NOMO-1 (cell line): ENCODE data around the gene CEP85.
"Not testable (repeated sequence)": the region's sequence is repeated elsewhere in the genome, so short reads cannot be mapped to it uniquely, and the experiment has no call there.

Experiments
- DNase-seq, 2 experiments: peaks; one replicate each; lab custom pipeline; 2025; ENCODE audit not compliant: unreplicated experiment in 2 of 2; lab: John Stamatoyannopoulos, UW

CEP85 gene

GRCh38 chr1:26287033-26287711, 53.2 kb downstream of the CEP85 start:
- peak in 1 of 2 experiments; percentile 16 for DNase-seq

- DNase-seq, result no peak
These were observed 53.8 kb downstream of the CEP85 start for GRCh38 chr1:26287811-26288210.

DNA sequence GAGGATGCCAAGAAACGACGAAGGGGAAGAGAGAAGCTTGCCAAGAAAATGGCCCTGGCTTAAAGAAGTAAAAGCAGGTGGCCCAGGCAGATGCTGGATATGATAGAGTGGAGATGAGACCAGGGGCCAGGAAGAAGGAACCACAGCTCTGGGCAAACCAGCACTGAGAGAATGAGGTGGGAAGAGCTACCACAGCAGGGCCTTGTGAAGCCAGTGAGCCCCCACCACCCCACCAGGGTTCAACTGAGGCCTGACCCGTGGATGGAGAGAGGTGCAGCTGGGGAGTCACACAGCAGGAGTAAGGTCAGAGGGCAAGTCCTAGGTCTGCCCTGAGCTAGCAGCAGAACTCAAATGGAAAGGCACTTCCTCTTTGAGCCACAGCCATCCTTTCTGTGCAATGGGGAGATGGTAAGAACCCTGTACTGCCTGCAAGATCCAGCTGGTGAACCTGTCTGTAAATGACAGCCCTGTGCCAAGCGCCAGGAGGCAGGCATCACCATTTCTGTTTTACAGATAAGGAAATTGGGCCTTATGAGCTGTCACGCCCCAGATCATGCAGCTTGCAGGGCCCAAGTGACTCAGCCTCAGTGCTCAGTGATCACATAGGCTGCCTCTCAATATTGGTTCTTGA, 54.4 kb downstream of the CEP85 start:
- peak; percentile 19 to 32 for DNase-seq

DNA sequence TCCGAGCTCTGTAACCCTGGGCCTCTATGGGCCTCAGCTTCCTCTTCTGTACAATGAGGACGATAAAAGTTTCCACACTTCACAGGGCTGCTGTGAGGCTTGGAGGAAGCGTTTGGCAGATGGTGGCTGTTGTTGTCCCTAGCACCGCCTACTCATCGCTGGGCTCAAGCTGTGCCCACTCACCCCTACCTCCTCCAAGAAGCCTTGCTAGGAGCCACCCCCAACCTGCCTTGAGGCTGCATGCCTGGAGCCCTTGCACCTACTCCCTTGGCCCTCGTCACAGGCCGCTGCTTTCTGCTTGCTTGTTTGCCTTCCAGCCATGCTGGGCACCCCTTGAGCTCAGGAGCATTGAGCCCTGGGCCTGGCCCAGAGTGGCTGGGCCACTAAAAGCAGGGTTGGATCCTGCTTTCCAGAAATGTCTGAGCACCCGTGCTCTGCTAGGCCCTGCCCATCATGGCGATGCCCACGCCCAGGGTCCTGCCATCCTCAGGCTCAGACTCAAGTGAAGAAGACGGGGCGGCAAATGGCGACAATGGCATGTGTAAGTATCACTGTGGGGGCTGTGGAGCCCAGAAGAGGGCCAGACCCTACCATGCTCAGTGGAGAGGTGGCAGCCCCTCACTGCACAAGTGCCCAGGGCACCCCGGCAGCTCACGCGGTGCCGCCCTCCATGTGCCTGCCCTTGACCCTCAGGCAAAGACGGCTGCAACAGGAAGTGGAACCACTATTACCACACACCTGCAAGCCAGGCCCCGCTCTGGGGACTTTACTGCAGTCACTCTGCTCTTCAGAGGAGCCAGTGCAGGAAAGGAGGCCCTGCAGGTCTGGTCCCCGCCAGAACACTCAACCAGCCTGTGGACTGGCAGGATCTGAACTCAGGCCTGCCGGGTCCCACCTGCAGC, 55.4 kb downstream of the CEP85 start:
- DNase-seq, result peak; percentile 93 to 94

- DNase-seq, result peak; percentile 33 to 55
These were observed 56.3 kb downstream of the CEP85 start for GRCh38 chr1:26290122-26290881.

DNA sequence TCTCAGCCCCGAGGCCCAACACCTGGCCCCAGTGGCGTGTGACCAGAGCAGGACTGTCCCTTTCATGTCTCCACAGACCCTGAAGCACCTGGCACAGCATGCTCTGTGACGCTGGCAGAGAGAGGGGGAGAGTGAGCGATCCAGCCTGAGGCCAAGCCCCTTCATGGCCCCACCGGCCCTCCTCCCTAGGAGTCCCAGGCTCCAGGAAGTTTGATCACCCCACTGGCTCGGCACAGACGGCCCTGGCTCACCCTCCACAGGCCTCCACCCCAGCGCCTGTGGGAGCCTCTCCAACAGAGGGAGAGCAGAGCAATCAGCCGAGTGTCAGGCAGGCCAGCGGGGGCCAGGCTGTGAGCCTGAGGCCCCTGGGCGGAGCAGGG, 56.9 kb downstream of the CEP85 start:
- DNase-seq, result no peak

GRCh38 chr1:26291433-26291832, 57.4 kb downstream of the CEP85 start:
- DNase-seq, result no peak

- no peak for DNase-seq
These were observed 57.9 kb downstream of the CEP85 start for GRCh38 chr1:26291939-26292338.

- not testable (repeated sequence) for DNase-seq
These were observed 58.7 kb downstream of the CEP85 start for GRCh38 chr1:26292735-26293134.

DNA sequence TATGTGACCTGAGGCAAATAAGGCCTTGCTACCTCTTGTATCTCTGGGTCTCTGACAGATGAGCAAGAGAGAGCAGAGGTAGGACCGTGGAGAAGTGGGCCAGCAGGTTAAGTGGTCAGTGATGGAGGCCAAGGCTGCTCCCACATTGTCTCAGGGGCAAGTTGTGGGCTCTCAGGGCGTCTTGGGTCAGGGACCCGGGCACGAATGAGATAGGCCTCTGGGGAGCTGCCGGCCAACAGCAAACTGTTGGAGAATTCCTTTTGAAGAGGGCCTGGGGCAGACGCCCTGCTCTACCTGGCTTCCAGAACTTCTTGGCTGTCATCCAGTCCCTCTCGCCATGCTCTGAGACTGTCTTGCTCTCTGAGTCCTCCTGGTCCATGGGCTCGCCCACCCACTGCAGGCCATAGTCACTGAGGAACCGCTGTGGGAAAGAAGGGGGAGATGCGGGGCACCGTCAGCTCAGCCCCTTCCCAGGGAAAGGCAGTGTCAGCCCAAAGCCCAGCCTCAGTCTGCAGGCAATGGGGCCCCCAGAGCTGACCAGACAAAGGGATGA, 60.0 kb downstream of the CEP85 start:
- no peak for DNase-seq

GRCh38 chr1:26295194-26296138, 61.5 kb downstream of the CEP85 start:
- no peak for DNase-seq

DNA sequence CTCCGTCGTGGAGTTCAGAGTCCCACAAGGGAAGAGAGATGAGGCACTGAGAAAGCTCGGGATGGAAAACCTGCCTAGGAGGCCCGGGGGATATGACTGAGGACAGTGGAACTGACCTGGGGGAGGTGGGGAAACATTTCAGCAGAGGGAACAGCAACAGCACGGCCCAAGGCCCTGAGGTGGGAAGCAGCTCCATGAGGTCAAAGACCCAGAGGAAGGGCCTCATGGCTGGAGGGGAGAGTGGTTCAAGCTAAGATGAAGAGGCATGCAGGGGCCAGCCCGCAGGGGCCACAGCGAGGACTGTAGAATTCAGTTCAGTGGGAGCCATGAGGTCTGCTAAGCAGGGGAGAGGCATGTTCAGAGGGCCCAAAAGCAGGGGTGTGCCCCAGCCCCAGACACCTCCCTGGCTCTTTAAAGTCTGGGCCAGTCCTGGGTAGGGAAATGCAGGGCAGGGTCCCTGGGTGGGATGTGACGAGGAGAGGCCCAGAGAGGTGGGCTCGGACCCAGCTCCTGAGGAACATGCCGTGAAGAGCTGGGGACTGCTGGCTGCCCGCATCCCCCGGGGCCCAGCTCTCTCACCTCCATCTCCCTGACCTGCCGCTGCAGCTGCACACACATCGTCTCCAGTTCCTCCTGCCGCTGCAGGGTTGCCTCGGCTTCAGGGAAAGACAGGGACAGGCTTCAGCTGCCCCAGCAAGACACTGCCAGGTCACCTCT, 62.5 kb downstream of the CEP85 start:
- no peak for DNase-seq

DNA sequence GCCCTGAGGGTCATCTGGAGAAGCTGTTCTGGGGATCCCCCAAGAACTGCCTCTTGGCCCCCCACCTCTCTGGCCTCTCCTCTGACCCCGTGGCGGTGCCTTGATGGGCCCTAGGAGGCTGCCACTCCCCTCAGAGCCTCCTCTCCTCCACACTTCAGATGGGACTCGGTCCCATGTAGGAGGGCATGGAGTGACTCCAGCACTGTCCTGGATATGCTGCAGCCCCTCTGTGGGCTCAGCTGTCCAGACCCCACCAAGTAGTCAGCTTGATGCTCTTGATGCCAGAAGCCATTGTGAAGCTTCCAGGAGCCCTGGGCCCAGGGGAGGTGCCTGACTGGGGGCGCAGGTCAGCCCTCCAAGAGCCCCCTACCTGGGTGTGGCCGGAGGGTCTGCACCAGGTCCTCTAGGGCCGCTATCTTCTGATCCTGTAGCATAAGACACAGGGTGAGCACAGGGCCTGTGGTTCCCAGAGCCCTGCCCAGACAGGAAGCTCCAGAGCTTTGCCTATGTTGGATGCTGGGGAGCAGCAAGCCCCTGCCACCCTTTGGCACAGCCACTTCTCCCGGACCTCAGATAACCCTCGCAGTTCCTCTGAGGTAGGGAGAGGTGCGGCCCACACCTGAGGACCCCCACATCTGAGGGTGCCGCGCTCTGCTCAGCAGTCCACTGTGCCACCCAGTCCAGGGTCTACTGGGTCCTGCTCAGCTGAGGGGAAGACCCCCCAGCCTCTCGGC, 63.2 kb downstream of the CEP85 start:
- DNase-seq, result no peak

DNA sequence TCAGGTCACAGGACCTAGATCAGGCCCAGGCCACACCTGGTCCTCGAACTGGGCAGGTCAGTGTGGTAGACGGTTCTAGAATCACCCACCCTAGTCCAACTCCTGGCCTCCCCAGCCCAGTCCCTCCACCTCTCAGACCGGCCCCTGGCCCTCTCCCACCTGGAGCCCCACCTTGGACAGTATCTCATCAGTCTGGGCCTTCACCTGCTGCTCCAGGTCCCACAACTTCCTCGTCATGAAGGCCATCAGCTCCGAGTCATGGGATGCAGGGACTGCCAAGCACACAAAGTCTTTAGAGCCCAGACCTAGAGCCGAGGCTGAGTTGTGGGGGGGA, 63.8 kb downstream of the CEP85 start:
- DNase-seq, result no peak

GRCh38 chr1:26300578-26301275, 66.7 kb downstream of the CEP85 start:
- DNase-seq, result no peak

DNA sequence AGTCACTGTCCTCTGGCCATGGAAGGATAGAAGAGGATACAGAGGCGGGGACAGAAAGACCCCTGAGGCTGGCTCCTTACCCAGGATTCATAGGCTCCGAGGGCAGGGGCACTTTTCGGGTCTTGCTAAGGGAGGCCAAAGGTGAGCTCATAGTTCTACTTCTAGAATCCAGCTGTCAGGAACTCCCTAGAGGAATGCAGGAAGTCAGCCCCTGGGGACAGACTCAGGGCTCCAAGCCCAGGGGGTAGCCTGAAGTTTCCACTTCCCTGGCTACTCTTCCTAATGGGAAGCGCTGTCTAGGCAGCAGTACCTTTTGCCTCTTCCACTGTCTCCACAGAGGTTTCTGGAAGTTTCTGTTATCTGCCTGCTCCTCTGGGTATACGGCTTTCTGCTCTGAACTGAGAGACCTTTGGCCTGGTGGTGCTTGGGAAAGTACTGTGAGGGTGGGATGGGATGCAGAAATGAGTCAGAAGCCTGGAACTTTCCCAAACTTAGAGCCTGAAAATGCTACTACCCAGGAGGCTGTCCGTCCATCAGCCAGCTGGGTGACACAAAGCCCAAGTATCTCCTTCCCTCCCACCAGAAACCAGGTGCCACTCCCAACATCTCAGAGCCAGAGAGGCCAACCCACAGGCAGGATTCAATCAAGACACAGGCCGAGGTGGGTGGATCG, 68.9 kb downstream of the CEP85 start:
- DNase-seq, result no peak

DNA sequence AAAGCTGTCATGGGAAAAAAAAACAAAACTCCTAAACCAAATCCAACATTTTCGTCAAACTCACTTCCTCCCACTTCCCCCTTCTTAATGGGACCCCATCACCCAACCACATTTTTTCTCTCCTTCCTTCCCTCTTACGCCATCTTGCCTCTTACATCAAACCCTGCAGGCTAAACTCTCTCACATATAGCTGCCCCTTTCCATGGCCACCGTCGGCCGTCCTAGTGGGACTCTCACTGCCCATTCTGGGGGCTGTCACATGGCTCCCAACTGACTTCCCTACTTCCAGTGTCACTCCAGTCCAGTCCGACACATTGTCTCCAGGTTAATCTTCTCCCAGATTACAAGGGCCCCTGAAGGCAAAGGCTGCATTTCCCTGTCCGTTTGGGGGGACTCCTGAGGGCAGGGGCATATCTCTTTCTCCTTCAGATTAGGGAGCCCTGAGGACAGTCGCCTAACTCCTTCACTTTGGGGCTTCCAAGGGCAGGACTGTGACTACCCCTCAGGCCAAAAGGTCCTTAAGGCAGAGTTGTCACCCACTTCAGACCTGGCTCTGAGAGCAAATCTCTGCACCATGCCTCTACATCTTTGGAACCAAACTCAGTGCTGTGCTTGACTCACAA, 71.8 kb downstream of the CEP85 start:
- DNase-seq, result peak; percentile 44 to 74
